ENCODE data around the gene GNB3.
"Not testable (repeated sequence)": the region's sequence is repeated elsewhere in the genome, so short reads cannot be mapped to it uniquely, and the experiment has no call there.

GNB3 gene

DNA sequence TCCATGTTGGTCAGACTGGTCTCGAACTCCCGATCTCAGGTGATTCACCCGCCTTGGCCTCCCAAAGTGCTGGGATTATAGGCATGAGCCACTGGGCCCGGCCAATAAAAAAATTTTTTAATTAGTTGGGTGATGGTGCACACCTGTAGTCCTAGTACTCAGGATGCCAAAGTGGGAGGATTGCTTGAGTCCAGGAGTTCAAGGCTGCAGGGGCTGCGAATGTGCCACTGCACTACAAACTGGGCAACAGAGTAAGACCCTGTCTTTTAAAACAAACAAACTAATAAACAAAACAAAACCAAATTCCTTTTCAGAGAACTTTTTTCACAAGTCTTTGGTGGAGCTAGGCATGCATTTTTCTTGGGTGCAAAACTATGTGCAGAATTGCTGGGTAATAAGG is 42.5 kb downstream of the GNB3 start:
- Histone ChIP-seq H3K27ac (ENCODE audit: low read length) (no peak overlapping the region), H3K36me3 (ENCODE audit: control insufficient read depth, insufficient read depth, low read length) (peaks cover 4% of the 10 kb centered on the region; the same call in 1 of the 2 replicates), H3K4me1 (ENCODE audit: control insufficient read depth, insufficient read depth, low read length) (peaks cover 3% of the 10 kb centered on the region; the same call in 1 of the 2 replicates), H3K4me3 (ENCODE audit: low read length) (no peak overlapping the region), H3K27me3 (ENCODE audit: control insufficient read depth, insufficient read depth, low read length) (no peaks in the 10 kb centered on the region), H3K9me3 (ENCODE audit: control insufficient read depth, insufficient read depth, low read length) (no peaks in the 10 kb centered on the region)
- DNase-seq (ENCODE audit: low read depth, low spot score) = no peak
- no CpG with 5 or more reads among the region's 5 CpGs for WGBS (ENCODE audit: insufficient coverage, insufficient read length)

DNA sequence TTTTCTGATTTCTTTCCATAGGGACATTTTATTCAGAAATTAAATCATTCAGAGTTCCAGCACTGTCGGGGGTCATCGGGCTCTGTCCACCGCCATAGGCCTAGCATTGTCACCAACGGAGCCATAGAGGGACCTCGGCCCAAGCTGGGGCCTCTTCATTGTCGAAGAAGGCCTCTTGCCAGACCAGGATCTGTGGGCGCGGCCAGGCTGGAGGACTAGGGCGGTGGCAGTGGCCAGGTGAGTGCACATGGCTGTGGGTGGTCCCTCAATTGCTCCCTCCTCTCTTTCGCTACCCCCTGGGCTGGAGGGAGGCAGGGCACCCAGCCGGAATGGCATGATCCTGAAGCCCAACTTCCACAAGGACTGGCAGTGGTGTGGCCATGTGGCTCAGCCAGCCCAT is 43.0 kb downstream of the GNB3 start:
- no peaks in the 10 kb centered on the region for H3K27me3 ChIP-seq (ENCODE audit: control insufficient read depth, insufficient read depth, low read length)
- H3K4me1 ChIP-seq (ENCODE audit: control insufficient read depth, insufficient read depth, low read length) = peaks cover 3% of the 10 kb centered on the region; the same call in 1 of the 2 replicates
- DNase-seq (ENCODE audit: low read depth, low spot score) = no peak
- no peaks in the 10 kb centered on the region for H3K9me3 ChIP-seq (ENCODE audit: control insufficient read depth, insufficient read depth, low read length)
- no peak overlapping the region for H3K4me3 ChIP-seq (ENCODE audit: low read length)
- no CpG with 5 or more reads among the region's 11 CpGs for WGBS (ENCODE audit: insufficient coverage, insufficient read length)
- no peak overlapping the region for H3K27ac ChIP-seq (ENCODE audit: low read length)
- H3K36me3 ChIP-seq (ENCODE audit: control insufficient read depth, insufficient read depth, low read length) = peaks cover 4% of the 10 kb centered on the region; the same call in 1 of the 2 replicates

- Histone ChIP-seq H3K27ac (ENCODE audit: low read length) (no peak overlapping the region), H3K9me3 (ENCODE audit: control insufficient read depth, insufficient read depth, low read length) (no peaks in the 10 kb centered on the region), H3K36me3 (ENCODE audit: control insufficient read depth, insufficient read depth, low read length) (peaks cover 4% of the 10 kb centered on the region; the same call in 1 of the 2 replicates), H3K27me3 (ENCODE audit: control insufficient read depth, insufficient read depth, low read length) (no peaks in the 10 kb centered on the region), H3K4me1 (ENCODE audit: control insufficient read depth, insufficient read depth, low read length) (peaks cover 3% of the 10 kb centered on the region; the same call in 1 of the 2 replicates), H3K4me3 (ENCODE audit: low read length) (no peak overlapping the region)
- DNase-seq (ENCODE audit: low read depth, low spot score) = no peak
- WGBS (ENCODE audit: insufficient coverage, insufficient read length) = no CpG with 5 or more reads among the region's 22 CpGs
Observed at GRCh38 chr12:6884539-6884938, 43.8 kb downstream of the GNB3 start.

GRCh38 chr12:6886206-6886999 is 45.7 kb downstream of the GNB3 start:
- H3K36me3 ChIP-seq (ENCODE audit: control insufficient read depth, insufficient read depth, low read length); DNase-seq (ENCODE audit: low read depth, low spot score); H3K27me3 ChIP-seq (ENCODE audit: control insufficient read depth, insufficient read depth, low read length); H3K27ac ChIP-seq (ENCODE audit: low read length); H3K9me3 ChIP-seq (ENCODE audit: control insufficient read depth, insufficient read depth, low read length); H3K4me3 ChIP-seq (ENCODE audit: low read length); H3K4me1 ChIP-seq (ENCODE audit: control insufficient read depth, insufficient read depth, low read length): not testable (repeated sequence)
- WGBS (ENCODE audit: insufficient coverage, insufficient read length) = no CpG with 5 or more reads among the region's 15 CpGs

DNA sequence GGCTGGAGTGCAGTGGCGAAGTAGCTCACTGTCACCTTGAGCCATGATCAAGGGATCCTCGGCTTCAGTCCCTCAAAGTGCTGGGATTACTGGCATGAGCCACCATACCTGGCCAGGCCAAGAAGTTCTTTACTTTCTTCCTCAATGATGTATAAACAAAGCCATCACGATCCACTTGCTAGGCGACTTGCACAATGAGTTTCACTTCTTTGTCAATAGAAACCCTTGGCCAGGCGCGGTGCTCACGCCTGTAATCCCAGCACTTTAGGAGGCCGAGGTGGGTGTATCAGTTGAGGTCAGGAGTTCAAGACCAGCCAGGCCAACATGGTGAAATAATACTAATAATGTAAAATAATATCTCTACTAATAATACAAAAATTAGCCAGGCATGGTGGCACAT is 46.7 kb downstream of the GNB3 start:
- DNase-seq (ENCODE audit: low read depth, low spot score) = no peak
- peaks cover 5% of the 10 kb centered on the region; the same call in 1 of the 2 replicates for H3K4me1 ChIP-seq (ENCODE audit: control insufficient read depth, insufficient read depth, low read length)
- H3K9me3 ChIP-seq (ENCODE audit: control insufficient read depth, insufficient read depth, low read length) = no peaks in the 10 kb centered on the region
- WGBS (ENCODE audit: insufficient coverage, insufficient read length) = no CpG with 5 or more reads among the region's 8 CpGs
- H3K27ac ChIP-seq (ENCODE audit: low read length) = no peak overlapping the region
- peaks cover 4% of the 10 kb centered on the region; the same call in 1 of the 2 replicates for H3K36me3 ChIP-seq (ENCODE audit: control insufficient read depth, insufficient read depth, low read length)
- H3K4me3 ChIP-seq (ENCODE audit: low read length) = no peak overlapping the region
- no peaks in the 10 kb centered on the region for H3K27me3 ChIP-seq (ENCODE audit: control insufficient read depth, insufficient read depth, low read length)

GRCh38 chr12:6888360-6888759 is 47.6 kb downstream of the GNB3 start:
- Histone ChIP-seq H3K4me1 (ENCODE audit: control insufficient read depth, insufficient read depth, low read length) (peaks cover 5% of the 10 kb centered on the region; the same call in 1 of the 2 replicates), H3K9me3 (ENCODE audit: control insufficient read depth, insufficient read depth, low read length) (no peaks in the 10 kb centered on the region), H3K27me3 (ENCODE audit: control insufficient read depth, insufficient read depth, low read length) (no peaks in the 10 kb centered on the region), H3K27ac (ENCODE audit: low read length) (no peak overlapping the region), H3K4me3 (ENCODE audit: low read length) (no peak overlapping the region), H3K36me3 (ENCODE audit: control insufficient read depth, insufficient read depth, low read length) (peaks cover 4% of the 10 kb centered on the region; the same call in 1 of the 2 replicates)
- DNase-seq (ENCODE audit: low read depth, low spot score) = no peak
- WGBS (ENCODE audit: insufficient coverage, insufficient read length) = no CpG with 5 or more reads among the region's 2 CpGs

- not testable (repeated sequence) for DNase-seq (ENCODE audit: low read depth, low spot score); H3K27me3 ChIP-seq (ENCODE audit: control insufficient read depth, insufficient read depth, low read length); H3K9me3 ChIP-seq (ENCODE audit: control insufficient read depth, insufficient read depth, low read length); H3K4me3 ChIP-seq (ENCODE audit: low read length); H3K27ac ChIP-seq (ENCODE audit: low read length); H3K4me1 ChIP-seq (ENCODE audit: control insufficient read depth, insufficient read depth, low read length); H3K36me3 ChIP-seq (ENCODE audit: control insufficient read depth, insufficient read depth, low read length)
- WGBS (ENCODE audit: insufficient coverage, insufficient read length) = no CpG with 5 or more reads among the region's 7 CpGs
Observed at GRCh38 chr12:6888794-6889193, 48.1 kb downstream of the GNB3 start.

DNA sequence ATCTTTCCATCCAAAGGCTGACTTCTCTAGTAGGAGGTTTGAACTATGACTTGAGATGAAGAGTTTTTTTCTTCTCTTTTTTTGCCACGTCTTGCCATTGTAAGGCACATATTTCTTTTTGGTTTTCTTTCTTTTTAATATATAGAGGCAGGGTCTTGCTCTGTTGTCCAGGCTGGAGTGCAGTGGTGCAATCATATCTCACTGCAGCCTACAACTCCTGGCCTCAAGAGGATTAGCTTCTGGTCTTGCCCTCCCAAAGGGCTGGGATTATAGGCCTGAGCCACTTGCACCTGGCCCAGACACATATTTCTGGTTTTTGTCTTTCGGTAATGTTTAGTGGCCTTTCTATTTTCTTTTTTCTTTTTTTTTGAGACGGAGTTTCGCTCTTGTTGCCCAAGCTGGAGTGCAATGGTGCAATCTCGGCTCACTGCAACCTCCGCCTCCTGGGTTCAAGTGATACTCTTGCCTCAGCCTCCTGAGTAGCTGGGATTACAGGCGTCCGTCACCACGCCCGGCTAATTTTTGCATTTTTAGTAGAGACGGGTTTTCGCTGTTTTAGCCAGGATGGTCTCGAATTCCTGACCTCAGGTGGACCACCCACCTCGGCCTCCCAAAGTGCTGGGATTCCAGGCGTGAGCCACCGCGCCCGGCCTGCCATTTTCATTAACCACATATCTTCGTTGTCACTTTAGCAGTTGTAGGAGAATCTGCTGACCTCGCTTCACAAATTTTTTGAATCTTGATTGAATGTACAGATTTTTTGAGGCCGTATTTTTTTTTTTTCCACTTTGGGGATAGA is 49.2 kb downstream of the GNB3 start:
- no CpG with 5 or more reads among the region's 21 CpGs for WGBS (ENCODE audit: insufficient coverage, insufficient read length)
- DNase-seq (ENCODE audit: low read depth, low spot score); H3K27ac ChIP-seq (ENCODE audit: low read length); H3K27me3 ChIP-seq (ENCODE audit: control insufficient read depth, insufficient read depth, low read length); H3K4me3 ChIP-seq (ENCODE audit: low read length); H3K36me3 ChIP-seq (ENCODE audit: control insufficient read depth, insufficient read depth, low read length); H3K4me1 ChIP-seq (ENCODE audit: control insufficient read depth, insufficient read depth, low read length); H3K9me3 ChIP-seq (ENCODE audit: control insufficient read depth, insufficient read depth, low read length): not testable (repeated sequence)

DNA sequence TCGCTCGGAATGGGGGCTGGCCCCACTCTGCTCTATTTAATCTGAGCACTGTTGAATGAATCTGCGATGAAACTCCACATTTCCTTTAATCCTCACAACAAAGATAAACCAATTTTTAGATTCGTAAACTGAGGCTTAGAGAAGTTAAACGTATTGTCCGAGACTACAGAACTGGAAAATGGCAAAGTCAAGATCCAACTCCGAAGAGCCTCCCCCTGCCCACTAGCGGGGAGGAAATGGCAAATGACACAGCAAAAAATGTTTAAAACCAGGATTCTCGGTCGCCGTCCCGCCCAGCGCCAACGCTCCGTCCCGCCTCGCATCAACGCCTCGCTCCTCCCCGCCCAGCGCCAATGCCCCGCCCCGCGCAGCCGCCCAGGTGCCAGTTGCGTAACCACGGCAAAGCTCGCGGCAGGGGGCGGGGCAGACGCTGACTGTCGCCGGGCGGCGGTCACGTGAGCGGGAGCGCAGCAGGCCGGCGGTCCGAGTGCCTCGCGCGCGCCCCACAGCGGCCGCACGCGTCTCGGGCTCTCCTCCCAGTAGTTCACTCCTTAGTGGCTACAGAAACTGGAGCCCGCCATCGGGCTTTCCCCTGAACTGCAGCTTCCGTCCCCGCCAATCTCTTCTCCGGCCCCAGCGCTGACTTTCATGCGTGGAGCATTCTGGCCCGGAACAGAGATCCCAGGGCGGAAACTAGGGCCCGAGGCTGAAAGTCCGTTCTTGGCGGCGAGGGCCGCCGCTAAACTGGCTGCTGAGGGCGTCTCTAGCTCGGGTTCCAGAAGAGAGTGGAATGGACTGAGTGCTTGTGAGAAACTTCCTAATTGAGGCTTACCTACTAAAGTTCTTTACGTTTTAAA is 50.3 kb downstream of the GNB3 start:
- Histone ChIP-seq H3K4me1 (ENCODE audit: control insufficient read depth, insufficient read depth, low read length) (peaks cover 3% of the 10 kb centered on the region; the same call in 1 of the 2 replicates), H3K9me3 (ENCODE audit: control insufficient read depth, insufficient read depth, low read length) (no peaks in the 10 kb centered on the region), H3K36me3 (ENCODE audit: control insufficient read depth, insufficient read depth, low read length) (no peaks in the 10 kb centered on the region), H3K4me3 (ENCODE audit: low read length) (peak overlapping the region; percentile 37; the same call in 1 of the 2 replicates), H3K27ac (ENCODE audit: low read length) (no peak overlapping the region), H3K27me3 (ENCODE audit: control insufficient read depth, insufficient read depth, low read length) (no peaks in the 10 kb centered on the region)
- no peak for DNase-seq (ENCODE audit: low read depth, low spot score)
- WGBS (ENCODE audit: insufficient coverage, insufficient read length) = no CpG with 5 or more reads among the region's 68 CpGs

DNA sequence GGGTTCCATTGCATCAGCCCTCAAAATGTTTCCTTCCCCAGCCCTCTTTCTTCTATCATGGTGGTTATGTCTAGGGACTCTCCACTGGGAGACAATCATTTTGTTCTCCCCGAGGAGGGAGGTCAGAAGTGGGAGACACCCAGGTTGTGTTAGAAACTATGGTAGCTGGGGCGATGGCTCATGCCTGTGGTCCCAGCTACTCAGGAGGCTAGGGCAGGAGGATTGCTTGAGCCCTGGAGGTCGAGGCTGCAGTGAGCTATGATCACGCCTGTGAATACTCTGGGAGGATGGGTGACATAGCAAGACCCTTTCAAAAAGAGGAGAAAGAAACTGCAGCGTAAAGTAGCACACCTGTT is 50.9 kb downstream of the GNB3 start:
- DNase-seq (ENCODE audit: low read depth, low spot score) = no peak
- H3K4me1 ChIP-seq (ENCODE audit: control insufficient read depth, insufficient read depth, low read length) = peaks cover 3% of the 10 kb centered on the region; the same call in 1 of the 2 replicates
- H3K9me3 ChIP-seq (ENCODE audit: control insufficient read depth, insufficient read depth, low read length) = no peaks in the 10 kb centered on the region
- WGBS (ENCODE audit: insufficient coverage, insufficient read length) = no CpG with 5 or more reads among the region's 5 CpGs
- no peaks in the 10 kb centered on the region for H3K27me3 ChIP-seq (ENCODE audit: control insufficient read depth, insufficient read depth, low read length)
- H3K27ac ChIP-seq (ENCODE audit: low read length) = no peak overlapping the region
- H3K36me3 ChIP-seq (ENCODE audit: control insufficient read depth, insufficient read depth, low read length) = no peaks in the 10 kb centered on the region
- peak overlapping the region; percentile 37; the same call in 1 of the 2 replicates for H3K4me3 ChIP-seq (ENCODE audit: low read length)
